Fibroblast of lung (primary cell): ENCODE measurements around the gene BLTP3B.

Source experiments
- EZH2 ChIP-seq: IDR thresholded peaks from 2 replicates; pipeline ENCODE4 v1.5.1; 2012; ENCODE audit warnings: low read length, control low read depth, mild to moderate bottlenecking; ENCODE audit errors: missing control alignments
- TF ChIP-seq, protein P1 (sequence below), 2 donors: IDR thresholded peaks in 1 of 2; conservative IDR thresholded peaks in 1 of 2; 1 replicate in 1 of 2; 2 replicates in 1 of 2; pipeline ENCODE4 v1.5.1; 2011 to 2012; ENCODE audit warnings: low read length in 2 of 2, control low read depth in 1 of 2, inconsistent platforms in 1 of 2, low read depth in 1 of 2, mild to moderate bottlenecking in 1 of 2

DNA sequence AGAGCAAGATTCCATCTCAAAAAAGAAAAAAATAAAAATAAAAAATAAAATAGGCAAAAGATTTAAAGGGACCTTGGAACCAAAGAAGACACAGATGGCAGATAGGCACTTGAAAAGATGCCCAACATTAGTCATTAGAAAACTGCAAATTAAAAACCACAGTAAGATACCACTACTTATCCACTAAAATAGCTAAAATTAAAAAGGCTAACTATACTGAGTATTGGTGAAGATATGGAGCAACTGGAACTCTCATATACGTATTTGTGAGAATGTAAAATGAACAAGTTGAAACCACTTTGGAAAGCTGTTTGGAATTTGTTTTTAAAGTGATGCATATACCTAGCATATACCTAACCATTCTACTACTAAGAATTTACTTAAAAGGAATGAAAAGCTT, 22.3 kb downstream of the BLTP3B start:
- TF ChIP-seq, protein P1, sequence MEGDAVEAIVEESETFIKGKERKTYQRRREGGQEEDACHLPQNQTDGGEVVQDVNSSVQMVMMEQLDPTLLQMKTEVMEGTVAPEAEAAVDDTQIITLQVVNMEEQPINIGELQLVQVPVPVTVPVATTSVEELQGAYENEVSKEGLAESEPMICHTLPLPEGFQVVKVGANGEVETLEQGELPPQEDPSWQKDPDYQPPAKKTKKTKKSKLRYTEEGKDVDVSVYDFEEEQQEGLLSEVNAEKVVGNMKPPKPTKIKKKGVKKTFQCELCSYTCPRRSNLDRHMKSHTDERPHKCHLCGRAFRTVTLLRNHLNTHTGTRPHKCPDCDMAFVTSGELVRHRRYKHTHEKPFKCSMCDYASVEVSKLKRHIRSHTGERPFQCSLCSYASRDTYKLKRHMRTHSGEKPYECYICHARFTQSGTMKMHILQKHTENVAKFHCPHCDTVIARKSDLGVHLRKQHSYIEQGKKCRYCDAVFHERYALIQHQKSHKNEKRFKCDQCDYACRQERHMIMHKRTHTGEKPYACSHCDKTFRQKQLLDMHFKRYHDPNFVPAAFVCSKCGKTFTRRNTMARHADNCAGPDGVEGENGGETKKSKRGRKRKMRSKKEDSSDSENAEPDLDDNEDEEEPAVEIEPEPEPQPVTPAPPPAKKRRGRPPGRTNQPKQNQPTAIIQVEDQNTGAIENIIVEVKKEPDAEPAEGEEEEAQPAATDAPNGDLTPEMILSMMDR (conservative IDR thresholded peaks at IDR 0.05 in 1 of 2, IDR thresholded peaks at IDR 0.05 in 1 of 2; ENCODE audit: low read depth in 1 of 2, low read length in 2 of 2), result no peak
- TF ChIP-seq EZH2, result no peak
